ENCODE measurements around the gene PRMT1. TPM values are rescaled to one million over a fixed set of nuclear protein-coding genes. Genes with fewer than 3 reads are reported as not detected.

Gene PRMT1
- total and polyA plus RNA-seq, 2 donors (not counting 1 experiment from before 2014, with no cell fraction given), result 175 to 310 TPM

DNA sequence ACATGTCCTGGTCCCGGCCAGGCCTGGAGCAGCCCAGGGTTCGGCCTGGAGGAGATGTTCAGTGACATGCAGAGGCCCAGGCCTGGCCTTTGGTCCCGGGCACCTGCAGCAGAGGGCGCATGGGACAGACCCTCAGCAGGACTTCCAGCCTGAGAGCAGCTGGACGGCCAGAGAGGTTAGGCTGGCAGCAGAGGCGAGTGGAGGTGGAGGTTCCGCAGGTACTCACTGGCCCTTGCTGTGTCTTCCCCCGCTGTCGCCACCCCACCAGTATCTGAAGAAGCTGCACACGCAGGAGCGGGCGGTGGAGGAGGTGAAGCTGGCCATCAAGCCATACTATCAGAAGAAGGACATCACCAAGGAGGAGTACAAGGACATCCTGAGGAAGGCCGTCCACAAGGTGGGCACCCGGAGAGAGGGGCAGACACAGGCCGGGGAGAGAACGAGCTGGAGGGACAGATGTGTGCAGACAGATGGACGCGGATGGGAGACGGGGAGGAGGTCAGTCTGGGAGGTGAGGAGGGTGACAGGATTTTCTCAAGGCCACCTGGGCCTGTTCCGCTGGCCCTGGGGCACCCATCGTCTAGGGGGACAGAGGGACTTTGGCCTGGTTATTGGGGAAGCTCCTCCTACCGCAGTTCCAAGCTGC, 19.5 kb upstream of the PRMT1 start:
- H3K9ac ChIP-seq (ENCODE audit: low read length), result no peak overlapping the region
- no peak overlapping the region for H2AFZ ChIP-seq (ENCODE audit: insufficient read depth, low read depth, low read length, poor library complexity, severe bottlenecking)
- Mint-ChIP-seq H3K27ac (no peak overlapping the region), H3K4me1 (peaks cover 2% of the 10 kb centered on the region), H3K9me3 (ENCODE audit: insufficient read depth) (no peaks in the 10 kb centered on the region), H3K27me3 (no peaks in the 10 kb centered on the region), H3K4me3 (no peak overlapping the region)
- no peak overlapping the region for H3K4me3 ChIP-seq (ENCODE audit: control extremely low read depth in 1 of 5, extremely low read depth in 1 of 5, insufficient read depth in 1 of 5, low read depth in 2 of 5, low read length in 4 of 5)
- H3K79me2 ChIP-seq (ENCODE audit: control insufficient read depth, insufficient read depth, low read length), result peaks cover 39% of the 10 kb centered on the region
- H3K9me3 ChIP-seq (ENCODE audit: control extremely low read depth in 1 of 3, control insufficient read depth in 2 of 3, insufficient read depth in 1 of 3, low read length in 2 of 3), result peaks cover 0 to 1% (median 0%) of the 10 kb centered on the region in 3 donors
- ChIA-PET POLR2A (no interaction called here), CTCF (interaction anchor here (0.5 kb wide), 1 partner anchor 187 kb away, joined by 3 read pairs; no protein-coding TSS in a partner anchor)
- TF ChIP-seq EZH2 (IDR thresholded peaks at IDR 0.05; ENCODE audit: borderline replicate concordance, insufficient read depth, low read depth, low read length, poor library complexity, severe bottlenecking), result no peak
- intact Hi-C loops (cut with micrococcal nuclease), result no loop called here
- no peaks in the 10 kb centered on the region for H3K4me1 ChIP-seq (ENCODE audit: control insufficient read depth in 2 of 2, insufficient read depth in 2 of 2, low read length in 2 of 2)
- DNase-seq (no peak), ATAC-seq (ENCODE audit: low read depth) (no peak)
- H3K27me3 ChIP-seq (replicated peaks in 1 of 4; ENCODE audit: control extremely low read depth in 1 of 4, control insufficient read depth in 3 of 4, insufficient read depth in 4 of 4, low read length in 3 of 4), result no peaks in the 10 kb centered on the region
- H4K20me1 ChIP-seq (ENCODE audit: control insufficient read depth, insufficient read depth, low read length, poor library complexity, severe bottlenecking), result peaks cover 82% of the 10 kb centered on the region
- H3K36me3 ChIP-seq (replicated peaks in 1 of 2; ENCODE audit: control extremely low read depth in 1 of 2, control insufficient read depth in 1 of 2, extremely low read depth in 1 of 2, insufficient read depth in 2 of 2, low read length in 1 of 2), result peaks cover 2 to 88% of the 10 kb centered on the region in 2 experiments
- 98% methylated on average over 22 of the region's 22 CpGs for WGBS (ENCODE audit: insufficient coverage)
- no peak overlapping the region for H3K27ac ChIP-seq (ENCODE audit: low read length in 2 of 2)
- no peak overlapping the region for H3K4me2 ChIP-seq (replicated peaks; ENCODE audit: low read depth, low read length, poor library complexity, severe bottlenecking)

DNA sequence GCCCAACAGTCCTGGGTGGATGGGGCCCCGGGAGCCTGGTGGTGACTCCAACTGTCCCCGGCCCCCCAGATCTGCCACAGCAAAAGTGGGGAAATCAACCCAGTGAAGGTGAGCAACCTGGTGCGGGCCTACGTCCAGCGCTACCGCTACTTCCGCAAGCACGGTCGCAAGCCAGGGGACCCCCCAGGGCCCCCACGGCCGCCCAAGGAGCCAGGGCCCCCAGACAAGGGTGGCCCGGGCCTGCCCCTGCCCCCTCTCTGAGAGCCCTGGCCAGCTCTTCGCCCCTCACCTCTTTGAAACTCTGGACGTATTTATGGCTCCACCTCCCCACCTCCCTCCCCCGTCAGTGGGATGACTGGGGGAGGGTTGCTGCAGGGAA, 18.9 kb upstream of the PRMT1 start:
- DNase-seq (no peak), ATAC-seq (ENCODE audit: low read depth) (no peak)
- Histone ChIP-seq H2AFZ (ENCODE audit: insufficient read depth, low read depth, low read length, poor library complexity, severe bottlenecking) (no peak overlapping the region), H3K36me3 (replicated peaks in 1 of 2; ENCODE audit: control extremely low read depth in 1 of 2, control insufficient read depth in 1 of 2, extremely low read depth in 1 of 2, insufficient read depth in 2 of 2, low read length in 1 of 2) (peaks cover 3 to 87% of the 10 kb centered on the region in 2 experiments), H3K27me3 (replicated peaks in 1 of 4; ENCODE audit: control extremely low read depth in 1 of 4, control insufficient read depth in 3 of 4, insufficient read depth in 4 of 4, low read length in 3 of 4) (no peaks in the 10 kb centered on the region), H3K4me2 (replicated peaks; ENCODE audit: low read depth, low read length, poor library complexity, severe bottlenecking) (no peak overlapping the region), H3K27ac (ENCODE audit: low read length in 2 of 2) (no peak overlapping the region), H4K20me1 (ENCODE audit: control insufficient read depth, insufficient read depth, low read length, poor library complexity, severe bottlenecking) (peaks cover 82% of the 10 kb centered on the region), H3K79me2 (ENCODE audit: control insufficient read depth, insufficient read depth, low read length) (peaks cover 39% of the 10 kb centered on the region), H3K4me1 (ENCODE audit: control insufficient read depth in 2 of 2, insufficient read depth in 2 of 2, low read length in 2 of 2) (peaks cover 0 to 5% of the 10 kb centered on the region in 2 donors), H3K4me3 (ENCODE audit: control extremely low read depth in 1 of 5, extremely low read depth in 1 of 5, insufficient read depth in 1 of 5, low read depth in 2 of 5, low read length in 4 of 5) (no peak overlapping the region), H3K9ac (ENCODE audit: low read length) (no peak overlapping the region), H3K9me3 (ENCODE audit: control extremely low read depth in 1 of 3, control insufficient read depth in 2 of 3, insufficient read depth in 1 of 3, low read length in 2 of 3) (no peaks in the 10 kb centered on the region)
- Mint-ChIP-seq H3K4me3 (no peak overlapping the region), H3K27ac (no peak overlapping the region), H3K9me3 (ENCODE audit: insufficient read depth) (no peaks in the 10 kb centered on the region), H3K4me1 (peaks cover 7% of the 10 kb centered on the region), H3K27me3 (no peaks in the 10 kb centered on the region)
- no peak for TF ChIP-seq EZH2 (IDR thresholded peaks at IDR 0.05; ENCODE audit: borderline replicate concordance, insufficient read depth, low read depth, low read length, poor library complexity, severe bottlenecking)
- TF ChIP-seq, protein P1, sequence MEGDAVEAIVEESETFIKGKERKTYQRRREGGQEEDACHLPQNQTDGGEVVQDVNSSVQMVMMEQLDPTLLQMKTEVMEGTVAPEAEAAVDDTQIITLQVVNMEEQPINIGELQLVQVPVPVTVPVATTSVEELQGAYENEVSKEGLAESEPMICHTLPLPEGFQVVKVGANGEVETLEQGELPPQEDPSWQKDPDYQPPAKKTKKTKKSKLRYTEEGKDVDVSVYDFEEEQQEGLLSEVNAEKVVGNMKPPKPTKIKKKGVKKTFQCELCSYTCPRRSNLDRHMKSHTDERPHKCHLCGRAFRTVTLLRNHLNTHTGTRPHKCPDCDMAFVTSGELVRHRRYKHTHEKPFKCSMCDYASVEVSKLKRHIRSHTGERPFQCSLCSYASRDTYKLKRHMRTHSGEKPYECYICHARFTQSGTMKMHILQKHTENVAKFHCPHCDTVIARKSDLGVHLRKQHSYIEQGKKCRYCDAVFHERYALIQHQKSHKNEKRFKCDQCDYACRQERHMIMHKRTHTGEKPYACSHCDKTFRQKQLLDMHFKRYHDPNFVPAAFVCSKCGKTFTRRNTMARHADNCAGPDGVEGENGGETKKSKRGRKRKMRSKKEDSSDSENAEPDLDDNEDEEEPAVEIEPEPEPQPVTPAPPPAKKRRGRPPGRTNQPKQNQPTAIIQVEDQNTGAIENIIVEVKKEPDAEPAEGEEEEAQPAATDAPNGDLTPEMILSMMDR (IDR thresholded peaks at IDR 0.05), result no peak
- ChIA-PET CTCF (interaction anchor here (0.5 kb wide), 1 partner anchor 188 kb away, joined by 3 read pairs; no protein-coding TSS in a partner anchor), POLR2A (no interaction called here)
- intact Hi-C loops (cut with micrococcal nuclease), result no loop called here
- WGBS (ENCODE audit: insufficient coverage), result 97% methylated on average over 11 of the region's 15 CpGs

Data from B cell (primary cell).